ENCODE results near the gene MSANTD7. TPM values are rescaled to one million over a fixed set of nuclear protein-coding genes. Genes with fewer than 3 reads are reported as not detected.

Gene MSANTD7
- total and polyA plus RNA-seq, 9 of the 15 experiments (the other 6 are each of a cell fraction or from before 2014, with no cell fraction given), result 5.2 to 27.3 (median 23.6) TPM

DNA sequence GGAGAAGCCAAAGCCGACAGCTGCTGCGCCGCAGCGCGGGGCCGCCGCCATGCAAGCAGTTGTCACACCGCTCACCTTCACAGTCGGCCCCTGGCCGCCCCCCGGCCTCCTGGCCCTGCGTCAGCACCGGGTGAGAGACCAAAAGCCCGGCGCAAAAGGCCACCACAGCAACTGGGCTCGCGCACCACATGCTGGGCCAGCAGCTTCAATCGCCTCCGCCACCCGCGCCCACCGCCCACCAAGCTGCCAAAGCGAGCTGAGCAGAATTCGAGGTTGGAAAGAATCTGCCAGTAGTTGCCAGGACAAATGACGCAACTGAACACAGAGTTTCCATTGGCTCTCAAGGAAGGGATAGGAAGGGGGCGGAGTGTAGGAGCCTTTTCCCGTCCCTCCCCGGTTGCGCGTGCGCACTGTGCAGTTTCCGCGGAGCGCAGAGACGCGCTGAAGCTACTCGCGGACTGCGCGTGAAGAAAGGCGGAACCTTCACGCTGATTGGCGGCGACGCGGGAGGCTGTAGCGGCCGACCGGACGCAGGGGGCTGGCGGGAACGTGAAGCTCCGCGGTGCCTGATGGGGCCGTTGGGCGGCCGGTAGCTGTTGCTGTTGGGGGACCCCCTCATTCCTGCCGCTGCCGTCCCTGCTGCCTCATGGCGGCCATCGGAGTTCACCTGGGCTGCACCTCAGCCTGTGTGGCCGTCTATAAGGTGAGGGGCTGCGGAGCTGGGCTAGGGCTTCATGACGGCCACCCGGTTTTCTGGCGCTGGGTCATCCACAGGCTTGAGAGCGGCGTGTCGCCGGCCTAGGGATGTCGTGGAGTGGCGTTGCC, at the start of gene MSANTD7, which contains the start of the genes CDNF and HSPA14 (continued):
- TF ChIP-seq, protein P1, sequence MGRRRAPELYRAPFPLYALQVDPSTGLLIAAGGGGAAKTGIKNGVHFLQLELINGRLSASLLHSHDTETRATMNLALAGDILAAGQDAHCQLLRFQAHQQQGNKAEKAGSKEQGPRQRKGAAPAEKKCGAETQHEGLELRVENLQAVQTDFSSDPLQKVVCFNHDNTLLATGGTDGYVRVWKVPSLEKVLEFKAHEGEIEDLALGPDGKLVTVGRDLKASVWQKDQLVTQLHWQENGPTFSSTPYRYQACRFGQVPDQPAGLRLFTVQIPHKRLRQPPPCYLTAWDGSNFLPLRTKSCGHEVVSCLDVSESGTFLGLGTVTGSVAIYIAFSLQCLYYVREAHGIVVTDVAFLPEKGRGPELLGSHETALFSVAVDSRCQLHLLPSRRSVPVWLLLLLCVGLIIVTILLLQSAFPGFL (CRISPR knock-in tag; IDR thresholded peaks at IDR 0.05), result no peak; the same call in 1 of the 2 replicates
- TF ChIP-seq SRSF3 (IDR thresholded peaks at IDR 0.05; ENCODE audit: insufficient read depth, low read length) (no peak), BRD4 (IDR thresholded peaks at IDR 0.05) (no peak), NR4A1 (CRISPR knock-in tag; IDR thresholded peaks at IDR 0.05) (no peak), NR4A1 (tag; IDR thresholded peaks at IDR 0.05) (no peak), ETV5 (CRISPR knock-in tag; IDR thresholded peaks at IDR 0.05; ENCODE audit: low read depth) (peak; percentile 53), SREBF1 (IDR thresholded peaks at IDR 0.05; ENCODE audit: borderline replicate concordance, low read depth, low read length) (no peak), ZNF561 (CRISPR knock-in tag; conservative IDR thresholded peaks at IDR 0.05) (no peak), ZFP36 (IDR thresholded peaks at IDR 0.05; ENCODE audit: low read depth, low read length, partially characterized antibody) (peak; percentile 27), FOXJ2 (tag; IDR thresholded peaks at IDR 0.05) (no peak), FOXM1 (IDR thresholded peaks at IDR 0.05; ENCODE audit: low read depth) (no peak), FOXM1 (CRISPR knock-in tag; IDR thresholded peaks at IDR 0.05; ENCODE audit: low read depth) (no peak), THRAP3 (IDR thresholded peaks at IDR 0.05; ENCODE audit: borderline replicate concordance) (no peak), NCOR1 (IDR thresholded peaks at IDR 0.05) (no peak), NR3C1 (CRISPR knock-in tag; IDR thresholded peaks at IDR 0.05) (no peak), ILK (tag; IDR thresholded peaks at IDR 0.05; ENCODE audit: borderline replicate concordance, low read depth) (no peak)
- TF ChIP-seq, protein P2, sequence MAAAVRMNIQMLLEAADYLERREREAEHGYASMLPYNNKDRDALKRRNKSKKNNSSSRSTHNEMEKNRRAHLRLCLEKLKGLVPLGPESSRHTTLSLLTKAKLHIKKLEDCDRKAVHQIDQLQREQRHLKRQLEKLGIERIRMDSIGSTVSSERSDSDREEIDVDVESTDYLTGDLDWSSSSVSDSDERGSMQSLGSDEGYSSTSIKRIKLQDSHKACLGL (CRISPR knock-in tag; IDR thresholded peaks at IDR 0.05; ENCODE audit: borderline replicate concordance, poor library complexity, severe bottlenecking), result no peak
- TF ChIP-seq, protein P3, sequence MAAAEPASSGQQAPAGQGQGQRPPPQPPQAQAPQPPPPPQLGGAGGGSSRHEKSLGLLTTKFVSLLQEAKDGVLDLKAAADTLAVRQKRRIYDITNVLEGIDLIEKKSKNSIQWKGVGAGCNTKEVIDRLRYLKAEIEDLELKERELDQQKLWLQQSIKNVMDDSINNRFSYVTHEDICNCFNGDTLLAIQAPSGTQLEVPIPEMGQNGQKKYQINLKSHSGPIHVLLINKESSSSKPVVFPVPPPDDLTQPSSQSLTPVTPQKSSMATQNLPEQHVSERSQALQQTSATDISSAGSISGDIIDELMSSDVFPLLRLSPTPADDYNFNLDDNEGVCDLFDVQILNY (CRISPR knock-in tag; IDR thresholded peaks at IDR 0.05), result no peak
- TF ChIP-seq, protein P4, sequence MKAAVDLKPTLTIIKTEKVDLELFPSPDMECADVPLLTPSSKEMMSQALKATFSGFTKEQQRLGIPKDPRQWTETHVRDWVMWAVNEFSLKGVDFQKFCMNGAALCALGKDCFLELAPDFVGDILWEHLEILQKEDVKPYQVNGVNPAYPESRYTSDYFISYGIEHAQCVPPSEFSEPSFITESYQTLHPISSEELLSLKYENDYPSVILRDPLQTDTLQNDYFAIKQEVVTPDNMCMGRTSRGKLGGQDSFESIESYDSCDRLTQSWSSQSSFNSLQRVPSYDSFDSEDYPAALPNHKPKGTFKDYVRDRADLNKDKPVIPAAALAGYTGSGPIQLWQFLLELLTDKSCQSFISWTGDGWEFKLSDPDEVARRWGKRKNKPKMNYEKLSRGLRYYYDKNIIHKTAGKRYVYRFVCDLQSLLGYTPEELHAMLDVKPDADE (conservative IDR thresholded peaks at IDR 0.05; ENCODE audit: control insufficient read depth, low read depth, low read length), result peak; percentile 58; the same call in 1 of the 2 replicates
- TF ChIP-seq, protein P5, sequence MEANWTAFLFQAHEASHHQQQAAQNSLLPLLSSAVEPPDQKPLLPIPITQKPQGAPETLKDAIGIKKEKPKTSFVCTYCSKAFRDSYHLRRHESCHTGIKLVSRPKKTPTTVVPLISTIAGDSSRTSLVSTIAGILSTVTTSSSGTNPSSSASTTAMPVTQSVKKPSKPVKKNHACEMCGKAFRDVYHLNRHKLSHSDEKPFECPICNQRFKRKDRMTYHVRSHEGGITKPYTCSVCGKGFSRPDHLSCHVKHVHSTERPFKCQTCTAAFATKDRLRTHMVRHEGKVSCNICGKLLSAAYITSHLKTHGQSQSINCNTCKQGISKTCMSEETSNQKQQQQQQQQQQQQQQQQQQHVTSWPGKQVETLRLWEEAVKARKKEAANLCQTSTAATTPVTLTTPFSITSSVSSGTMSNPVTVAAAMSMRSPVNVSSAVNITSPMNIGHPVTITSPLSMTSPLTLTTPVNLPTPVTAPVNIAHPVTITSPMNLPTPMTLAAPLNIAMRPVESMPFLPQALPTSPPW (CRISPR knock-in tag; IDR thresholded peaks at IDR 0.05), result peak; percentile 46; the same call in 1 of the 2 replicates
- TF ChIP-seq, protein P6, sequence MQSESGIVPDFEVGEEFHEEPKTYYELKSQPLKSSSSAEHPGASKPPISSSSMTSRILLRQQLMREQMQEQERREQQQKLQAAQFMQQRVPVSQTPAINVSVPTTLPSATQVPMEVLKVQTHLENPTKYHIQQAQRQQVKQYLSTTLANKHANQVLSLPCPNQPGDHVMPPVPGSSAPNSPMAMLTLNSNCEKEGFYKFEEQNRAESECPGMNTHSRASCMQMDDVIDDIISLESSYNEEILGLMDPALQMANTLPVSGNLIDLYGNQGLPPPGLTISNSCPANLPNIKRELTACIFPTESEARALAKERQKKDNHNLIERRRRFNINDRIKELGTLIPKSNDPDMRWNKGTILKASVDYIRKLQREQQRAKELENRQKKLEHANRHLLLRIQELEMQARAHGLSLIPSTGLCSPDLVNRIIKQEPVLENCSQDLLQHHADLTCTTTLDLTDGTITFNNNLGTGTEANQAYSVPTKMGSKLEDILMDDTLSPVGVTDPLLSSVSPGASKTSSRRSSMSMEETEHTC (IDR thresholded peaks at IDR 0.05), result no peak

Data from K562 (cell line).